HepG2 (cell line): Measurements from ENCODE around the gene BCL2L13. TPM values are rescaled to one million over a fixed set of nuclear protein-coding genes. Genes with fewer than 3 reads are reported as not detected.
A peak's percentile ranks its signal among the peaks of the same experiment; 100 is the strongest.

Experiments
- HDAC1 ChIP-seq: sonication (generic); formaldehyde crosslinking; IDR thresholded peaks from 2 replicates; pipeline ENCODE4 v1.5.1; 2020; ENCODE audit warnings: mild to moderate bottlenecking, missing genetic modification reagents
- HNRNPK ChIP-seq: fragments of 200-400 bp; formaldehyde crosslinking; IDR thresholded peaks from 2 replicates; pipeline ENCODE4 v1.6.1; 2018; ENCODE audit warnings: low read length, low read depth, moderate library complexity, mild to moderate bottlenecking; ENCODE audit not compliant: poor library complexity, severe bottlenecking
- HOXA9 ChIP-seq: sonication (generic); formaldehyde crosslinking; IDR thresholded peaks from 2 replicates; pipeline ENCODE4 v1.8.1; 2022; ENCODE audit warnings: missing genetic modification reagents, mild to moderate bottlenecking, moderate library complexity, borderline replicate concordance
- NFKB2 ChIP-seq: sonication (generic); formaldehyde crosslinking; IDR thresholded peaks from 2 replicates; pipeline ENCODE4 v1.4.0; 2020; ENCODE audit warnings: missing genetic modification reagents, borderline replicate concordance
- TBP ChIP-seq: sonication (generic); formaldehyde crosslinking; IDR thresholded peaks from 2 replicates; pipeline ENCODE4 v1.5.0; 2020; ENCODE audit warnings: missing genetic modification reagents
- ZC3H13 ChIP-seq: sonication (generic); formaldehyde crosslinking; IDR thresholded peaks from 2 replicates; pipeline ENCODE4 v1.8.1; 2023; ENCODE audit warnings: mild to moderate bottlenecking, missing genetic modification reagents, moderate library complexity
- ZNF318 ChIP-seq: sonication (generic); formaldehyde crosslinking; IDR thresholded peaks from 2 replicates; pipeline ENCODE4 v1.4.0; 2020; ENCODE audit warnings: mild to moderate bottlenecking, missing genetic modification reagents
- ZNF326 ChIP-seq: sonication (generic); formaldehyde crosslinking; IDR thresholded peaks from 2 replicates; pipeline ENCODE4 v1.4.0; 2020; ENCODE audit warnings: missing genetic modification reagents, borderline replicate concordance
- ZNF407 ChIP-seq: sonication (generic); formaldehyde crosslinking; IDR thresholded peaks from one replicate; pipeline ENCODE4 v1.5.1; 2020; ENCODE audit warnings: mild to moderate bottlenecking, missing genetic modification reagents; ENCODE audit errors: not compliant biosample characterization
- ZNF430 ChIP-seq: sonication (generic); formaldehyde crosslinking; IDR thresholded peaks from 2 replicates; pipeline ENCODE4 v1.9.0; 2021; ENCODE audit warnings: mild to moderate bottlenecking, missing genetic modification reagents
- ZNF816 ChIP-seq: sonication (generic); formaldehyde crosslinking; IDR thresholded peaks from 2 replicates; pipeline ENCODE4 v1.8.0; 2022; ENCODE audit warnings: missing genetic modification reagents, mild to moderate bottlenecking, borderline replicate concordance
- polyA plus RNA-seq, 8 experiments: library from polyadenylated mRNA; depleted of rRNA in 3 of 8; stranded (reverse) in 7 of 8; unstranded in 1 of 8; fragments of >200 nt; fragmentation: Illumina TruSeq in 4 of 8; extraction: Trizol in 4 of 8; gene quantifications; 2 replicates each; pipeline versions ENCODE4 v1.2.1 to v1.2.3, GENCODE V29; 2011 to 2016; ENCODE audit warnings: low read depth in 4 of 8, missing spikeins in 1 of 8, mixed read lengths in 1 of 8; ENCODE audit not compliant: insufficient read depth in 1 of 8
- total RNA-seq, 5 experiments: library from RNA; depleted of rRNA; stranded (reverse); fragments of >200 nt; fragmentation: Illumina TruSeq; extraction: Trizol; gene quantifications; 2 replicates each; pipeline ENCODE4 v1.2.3, GENCODE V29; 2016; ENCODE audit warnings: low read depth in 1 of 5

The BCL2L13 gene
- total and polyA plus RNA-seq, 2 of the 13 experiments (the other 11 are each of a cell fraction or from before 2014, with no cell fraction given) = 13.5 to 14.6 TPM

GRCh38 chr22:17638432-17639246 lies at the start of gene BCL2L13 (continued):
- TF ChIP-seq ZNF430 = no peak
- 0 out of 2 replicates have a peak, but pooled peaks have one; percentile 22 for TF ChIP-seq HOXA9 (CRISPR knock-in tag)
- peak; percentile 68 for TF ChIP-seq ZC3H13 (CRISPR knock-in tag)
- no peak for TF ChIP-seq ZNF816 (CRISPR knock-in tag)
- TF ChIP-seq HNRNPK = no peak
- peak; percentile 65; the same call in 1 of the 2 replicates for TF ChIP-seq HDAC1 (CRISPR knock-in tag)
- TF ChIP-seq ZNF318 (CRISPR knock-in tag) = no peak
- no peak for TF ChIP-seq TBP (CRISPR knock-in tag)
- TF ChIP-seq ZNF407 (CRISPR knock-in tag) = peak; percentile 33
- 0 out of 2 replicates have a peak, but pooled peaks have one; percentile 21 for TF ChIP-seq NFKB2 (CRISPR knock-in tag)
- no peak for TF ChIP-seq ZNF326 (CRISPR knock-in tag)
